ENCODE data around the gene DRAP1.
"Not testable (repeated sequence)": the region's sequence is repeated elsewhere in the genome, so short reads cannot be mapped to it uniquely, and the experiment has no call there.

Gene DRAP1

GRCh38 chr11:65886826-65887722 lies 32.2 kb upstream of the DRAP1 start:
- DNase-seq = no peak

GRCh38 chr11:65887723-65888162 lies 31.5 kb upstream of the DRAP1 start:
- DNase-seq = no peak

- DNase-seq = peak; percentile 97
Measured at GRCh38 chr11:65888163-65888814, 30.9 kb upstream of the DRAP1 start, which contains the start of gene FIBP. FIBP (minus strand) TSS chr11:65888471; CDS start chr11:65888418, 53 bp downstream.

- DNase-seq = peak; percentile 99
Measured at GRCh38 chr11:65890324-65891218, 28.7 kb upstream of the DRAP1 start, which contains the start of gene CCDC85B. CCDC85B (plus strand) TSS chr11:65890673; CDS start chr11:65890784, 111 bp downstream.

- DNase-seq = no peak
Measured at GRCh38 chr11:65891219-65892136, 27.7 kb upstream of the DRAP1 start.

GRCh38 chr11:65892137-65892540 lies 27.1 kb upstream of the DRAP1 start:
- DNase-seq = not testable (repeated sequence)

GRCh38 chr11:65892661-65893317 lies 26.4 kb upstream of the DRAP1 start:
- no peak for DNase-seq

- peak; percentile 46 for DNase-seq
Measured at GRCh38 chr11:65894034-65894591, 25.1 kb upstream of the DRAP1 start.

GRCh38 chr11:65895482-65895981 lies 23.7 kb upstream of the DRAP1 start:
- DNase-seq = no peak

- DNase-seq = no peak
Measured at GRCh38 chr11:65896034-65896999, 22.9 kb upstream of the DRAP1 start.

- DNase-seq = no peak
Measured at GRCh38 chr11:65897020-65897471, 22.2 kb upstream of the DRAP1 start.

- no peak for DNase-seq
Measured at GRCh38 chr11:65898656-65899355, 20.4 kb upstream of the DRAP1 start.

- DNase-seq = peak; percentile 80
Measured at GRCh38 chr11:65899356-65900124, 19.7 kb upstream of the DRAP1 start.

- peak; percentile 93 for DNase-seq
Measured at GRCh38 chr11:65900125-65900898, 18.9 kb upstream of the DRAP1 start, which contains the start of gene FOSL1. FOSL1 (minus strand) TSS chr11:65900388; CDS start chr11:65900339, 49 bp downstream.

GRCh38 chr11:65900899-65901180 lies 18.4 kb upstream of the DRAP1 start:
- DNase-seq = no peak

- DNase-seq = no peak
Measured at GRCh38 chr11:65903068-65903481, 16.2 kb upstream of the DRAP1 start.

- no peak for DNase-seq
Measured at GRCh38 chr11:65903715-65904114, 15.5 kb upstream of the DRAP1 start.

All from inflammatory macrophage treated with lipopolysaccharide for 4 hours (primary cell).